ENCODE data around the gene ALDH3B1. TPM values are rescaled to one million over a fixed set of nuclear protein-coding genes. Genes with fewer than 3 reads are reported as not detected.

Gene ALDH3B1
- total and polyA plus RNA-seq, 2 donors (not counting 1 experiment from before 2014, with no cell fraction given), result 39.0 to 57.6 TPM

DNA sequence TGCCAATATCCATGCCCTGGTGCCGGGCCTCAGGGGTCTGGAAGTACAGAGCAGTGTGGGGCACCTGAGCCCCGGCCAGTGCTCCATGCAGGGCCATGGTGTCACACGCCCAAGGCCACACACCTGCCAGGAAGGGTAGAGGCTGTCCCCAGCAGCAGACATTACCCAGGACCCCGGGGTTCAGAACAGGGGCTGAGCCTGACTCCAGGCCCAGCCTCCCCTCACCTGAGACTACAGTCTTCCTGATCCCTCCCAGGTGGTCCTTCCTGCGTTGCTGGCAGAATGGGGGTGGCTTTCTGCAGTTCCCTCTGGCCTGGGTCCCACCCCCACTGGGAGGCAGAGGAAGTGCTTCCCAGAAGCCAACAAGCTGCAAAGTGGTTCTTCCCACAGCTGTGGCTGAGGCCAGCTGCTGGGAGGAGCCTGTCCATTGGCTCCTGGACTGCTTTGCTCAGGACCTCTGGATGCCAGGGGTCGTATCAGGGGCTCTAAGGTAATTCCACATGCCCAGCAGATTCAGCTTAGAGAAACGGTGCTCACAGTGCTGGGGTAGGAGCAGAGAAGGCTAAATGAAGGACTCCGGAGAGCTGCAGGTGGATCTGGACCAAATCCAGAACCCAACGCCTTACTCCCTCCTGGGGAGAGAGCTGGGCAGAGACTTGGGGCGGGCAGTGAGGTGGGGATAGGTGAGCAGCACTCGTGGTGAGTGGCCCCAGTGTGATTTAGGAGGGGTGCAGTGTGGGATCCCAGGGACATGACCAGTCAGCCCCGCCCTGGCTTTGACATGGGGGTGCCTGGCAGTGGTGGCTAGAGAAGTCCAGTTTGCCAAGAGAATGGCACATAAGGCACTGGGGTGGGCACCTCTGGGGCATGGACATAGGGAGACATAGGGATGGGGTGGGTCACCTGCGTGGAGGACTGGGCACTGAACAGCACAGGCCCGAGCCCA is 41.3 kb downstream of the ALDH3B1 start:
- Histone ChIP-seq H2AFZ (ENCODE audit: low read length) (no peak overlapping the region), H3K79me2 (ENCODE audit: control insufficient read depth, insufficient read depth, low read length) (no peaks in the 10 kb centered on the region), H3K9me3 (ENCODE audit: control insufficient read depth, insufficient read depth, low read depth, low read length) (no peaks in the 10 kb centered on the region), H3K27me3 (ENCODE audit: control insufficient read depth, insufficient read depth, low read length) (no peaks in the 10 kb centered on the region), H3K9ac (ENCODE audit: insufficient read depth, low read length) (no peak overlapping the region), H3K4me2 (ENCODE audit: extremely low read depth, insufficient read depth, low read length) (no peak overlapping the region), H3K36me3 (ENCODE audit: control insufficient read depth, insufficient read depth, low read length) (peaks cover 36% of the 10 kb centered on the region), H4K20me1 (ENCODE audit: control insufficient read depth, extremely low read depth, insufficient read depth, low read length) (no peaks in the 10 kb centered on the region), H3K4me3 (replicated peaks in 1 of 4; ENCODE audit: control extremely low read depth in 1 of 4, insufficient read depth in 1 of 4, low read depth in 3 of 4, low read length in 4 of 4) (no peak overlapping the region), H3K27ac (ENCODE audit: insufficient read depth, low read length) (no peak overlapping the region), H3K4me1 (ENCODE audit: control insufficient read depth, extremely low read depth, insufficient read depth, low read length) (no peaks in the 10 kb centered on the region)
- no peak for DNase-seq (ENCODE audit: low read depth in 2 of 2)
- no peak for TF ChIP-seq EZH2 (IDR thresholded peaks at IDR 0.05; ENCODE audit: low read length, missing control alignments)
- TF ChIP-seq, protein P1, sequence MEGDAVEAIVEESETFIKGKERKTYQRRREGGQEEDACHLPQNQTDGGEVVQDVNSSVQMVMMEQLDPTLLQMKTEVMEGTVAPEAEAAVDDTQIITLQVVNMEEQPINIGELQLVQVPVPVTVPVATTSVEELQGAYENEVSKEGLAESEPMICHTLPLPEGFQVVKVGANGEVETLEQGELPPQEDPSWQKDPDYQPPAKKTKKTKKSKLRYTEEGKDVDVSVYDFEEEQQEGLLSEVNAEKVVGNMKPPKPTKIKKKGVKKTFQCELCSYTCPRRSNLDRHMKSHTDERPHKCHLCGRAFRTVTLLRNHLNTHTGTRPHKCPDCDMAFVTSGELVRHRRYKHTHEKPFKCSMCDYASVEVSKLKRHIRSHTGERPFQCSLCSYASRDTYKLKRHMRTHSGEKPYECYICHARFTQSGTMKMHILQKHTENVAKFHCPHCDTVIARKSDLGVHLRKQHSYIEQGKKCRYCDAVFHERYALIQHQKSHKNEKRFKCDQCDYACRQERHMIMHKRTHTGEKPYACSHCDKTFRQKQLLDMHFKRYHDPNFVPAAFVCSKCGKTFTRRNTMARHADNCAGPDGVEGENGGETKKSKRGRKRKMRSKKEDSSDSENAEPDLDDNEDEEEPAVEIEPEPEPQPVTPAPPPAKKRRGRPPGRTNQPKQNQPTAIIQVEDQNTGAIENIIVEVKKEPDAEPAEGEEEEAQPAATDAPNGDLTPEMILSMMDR (conservative IDR thresholded peaks at IDR 0.05 in 1 of 2, IDR thresholded peaks at IDR 0.05 in 1 of 2; ENCODE audit: low read depth in 1 of 2, low read length in 2 of 2), result no peak

- Histone ChIP-seq H3K9ac (ENCODE audit: insufficient read depth, low read length) (no peak overlapping the region), H2AFZ (ENCODE audit: low read length) (no peak overlapping the region), H3K79me2 (ENCODE audit: control insufficient read depth, insufficient read depth, low read length) (no peaks in the 10 kb centered on the region), H3K9me3 (ENCODE audit: control insufficient read depth, insufficient read depth, low read depth, low read length) (no peaks in the 10 kb centered on the region), H3K4me3 (replicated peaks in 1 of 4; ENCODE audit: control extremely low read depth in 1 of 4, insufficient read depth in 1 of 4, low read depth in 3 of 4, low read length in 4 of 4) (no peak overlapping the region), H3K36me3 (ENCODE audit: control insufficient read depth, insufficient read depth, low read length) (peaks cover 34% of the 10 kb centered on the region), H3K27ac (ENCODE audit: insufficient read depth, low read length) (no peak overlapping the region), H3K4me2 (ENCODE audit: extremely low read depth, insufficient read depth, low read length) (no peak overlapping the region), H3K4me1 (ENCODE audit: control insufficient read depth, extremely low read depth, insufficient read depth, low read length) (no peaks in the 10 kb centered on the region), H4K20me1 (ENCODE audit: control insufficient read depth, extremely low read depth, insufficient read depth, low read length) (no peaks in the 10 kb centered on the region), H3K27me3 (ENCODE audit: control insufficient read depth, insufficient read depth, low read length) (no peaks in the 10 kb centered on the region)
- TF ChIP-seq, protein P1 (conservative IDR thresholded peaks at IDR 0.05 in 1 of 2, IDR thresholded peaks at IDR 0.05 in 1 of 2; ENCODE audit: low read depth in 1 of 2, low read length in 2 of 2), result no peak
- no peak for TF ChIP-seq EZH2 (IDR thresholded peaks at IDR 0.05; ENCODE audit: low read length, missing control alignments)
- no peak for DNase-seq (ENCODE audit: low read depth in 2 of 2)
Observed at GRCh38 chr11:68052137-68052873, 42.2 kb downstream of the ALDH3B1 start.

DNA sequence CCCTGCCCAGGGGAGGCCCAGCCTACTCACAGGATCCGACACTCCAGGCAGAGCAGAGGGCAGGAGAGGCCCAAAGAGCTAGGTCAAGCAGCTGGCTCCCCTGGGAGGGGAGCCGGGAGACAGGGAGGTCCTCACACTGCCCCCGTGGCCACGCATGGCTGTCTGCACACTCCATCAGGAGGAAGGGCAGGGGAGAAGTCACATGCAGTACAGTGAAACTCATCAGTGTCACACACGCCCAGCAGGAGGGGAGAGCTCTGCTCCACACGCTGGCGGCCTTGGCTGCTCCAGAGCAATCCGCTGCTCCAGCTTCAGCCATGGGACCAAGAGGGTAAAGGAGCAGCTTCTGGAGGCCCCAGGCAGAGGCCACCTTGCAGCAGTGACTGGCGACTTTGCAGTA is 43.0 kb downstream of the ALDH3B1 start:
- H3K36me3 ChIP-seq (ENCODE audit: control insufficient read depth, insufficient read depth, low read length), result peaks cover 30% of the 10 kb centered on the region
- H3K9ac ChIP-seq (ENCODE audit: insufficient read depth, low read length), result no peak overlapping the region
- H3K9me3 ChIP-seq (ENCODE audit: control insufficient read depth, insufficient read depth, low read depth, low read length), result no peaks in the 10 kb centered on the region
- H3K27me3 ChIP-seq (ENCODE audit: control insufficient read depth, insufficient read depth, low read length), result no peaks in the 10 kb centered on the region
- no peak overlapping the region for H3K4me3 ChIP-seq (replicated peaks in 1 of 4; ENCODE audit: control extremely low read depth in 1 of 4, insufficient read depth in 1 of 4, low read depth in 3 of 4, low read length in 4 of 4)
- no peaks in the 10 kb centered on the region for H4K20me1 ChIP-seq (ENCODE audit: control insufficient read depth, extremely low read depth, insufficient read depth, low read length)
- H3K4me1 ChIP-seq (ENCODE audit: control insufficient read depth, extremely low read depth, insufficient read depth, low read length), result no peaks in the 10 kb centered on the region
- H3K79me2 ChIP-seq (ENCODE audit: control insufficient read depth, insufficient read depth, low read length), result no peaks in the 10 kb centered on the region
- no peak overlapping the region for H3K27ac ChIP-seq (ENCODE audit: insufficient read depth, low read length)
- no peak for DNase-seq (ENCODE audit: low read depth in 2 of 2)
- TF ChIP-seq EZH2 (IDR thresholded peaks at IDR 0.05; ENCODE audit: low read length, missing control alignments), result no peak
- TF ChIP-seq, protein P1 (conservative IDR thresholded peaks at IDR 0.05 in 1 of 2, IDR thresholded peaks at IDR 0.05 in 1 of 2; ENCODE audit: low read depth in 1 of 2, low read length in 2 of 2), result no peak
- no peak overlapping the region for H3K4me2 ChIP-seq (ENCODE audit: extremely low read depth, insufficient read depth, low read length)
- H2AFZ ChIP-seq (ENCODE audit: low read length), result no peak overlapping the region
